Hepatocyte (in vitro differentiated cells): Measurements from ENCODE around the gene CCDC154.

Experiments
- EZH2 ChIP-seq: fragments of 200-600 bp; sonication (generic); IDR thresholded peaks from 2 replicates; pipeline ENCODE4 v1.6.1; 2016; ENCODE audit warnings: antibody characterized with exemption, mild to moderate bottlenecking, borderline replicate concordance
- EZH2phosphoT487 ChIP-seq: fragments of 200-600 bp; sonication (generic); IDR thresholded peaks from one replicate; pipeline ENCODE4 v1.6.1; 2018; ENCODE audit warnings: antibody characterized with exemption, mild to moderate bottlenecking, low read depth, moderate library complexity; ENCODE audit not compliant: unreplicated experiment, severe bottlenecking
- TF ChIP-seq, protein P1 (sequence below): fragments of 200-600 bp; sonication (generic); IDR thresholded peaks from 2 replicates; pipeline ENCODE4 v1.5.1; 2016; ENCODE audit warnings: antibody characterized with exemption, mild to moderate bottlenecking; ENCODE audit not compliant: poor library complexity

DNA sequence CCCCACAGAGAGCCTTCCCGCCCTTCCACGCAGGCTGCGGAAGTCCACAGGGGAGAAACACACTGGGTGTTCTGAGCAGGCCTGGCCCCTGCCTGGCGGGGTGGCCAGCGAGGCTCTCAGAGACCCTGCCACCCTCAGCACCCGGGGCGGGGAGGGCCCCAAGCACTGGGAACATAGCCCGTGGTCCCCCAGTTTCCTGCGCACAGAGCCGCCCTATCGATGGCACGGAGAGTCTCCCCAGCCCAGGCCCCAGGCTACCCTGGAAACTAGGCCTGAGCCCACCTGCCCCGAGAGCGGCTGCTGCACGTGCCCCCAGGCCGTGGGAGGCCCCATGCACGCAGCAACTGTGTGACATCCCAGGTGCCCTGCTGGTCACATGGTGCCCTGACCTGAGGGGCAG is 10.2 kb upstream of the CCDC154 start:
- TF ChIP-seq, protein P1, sequence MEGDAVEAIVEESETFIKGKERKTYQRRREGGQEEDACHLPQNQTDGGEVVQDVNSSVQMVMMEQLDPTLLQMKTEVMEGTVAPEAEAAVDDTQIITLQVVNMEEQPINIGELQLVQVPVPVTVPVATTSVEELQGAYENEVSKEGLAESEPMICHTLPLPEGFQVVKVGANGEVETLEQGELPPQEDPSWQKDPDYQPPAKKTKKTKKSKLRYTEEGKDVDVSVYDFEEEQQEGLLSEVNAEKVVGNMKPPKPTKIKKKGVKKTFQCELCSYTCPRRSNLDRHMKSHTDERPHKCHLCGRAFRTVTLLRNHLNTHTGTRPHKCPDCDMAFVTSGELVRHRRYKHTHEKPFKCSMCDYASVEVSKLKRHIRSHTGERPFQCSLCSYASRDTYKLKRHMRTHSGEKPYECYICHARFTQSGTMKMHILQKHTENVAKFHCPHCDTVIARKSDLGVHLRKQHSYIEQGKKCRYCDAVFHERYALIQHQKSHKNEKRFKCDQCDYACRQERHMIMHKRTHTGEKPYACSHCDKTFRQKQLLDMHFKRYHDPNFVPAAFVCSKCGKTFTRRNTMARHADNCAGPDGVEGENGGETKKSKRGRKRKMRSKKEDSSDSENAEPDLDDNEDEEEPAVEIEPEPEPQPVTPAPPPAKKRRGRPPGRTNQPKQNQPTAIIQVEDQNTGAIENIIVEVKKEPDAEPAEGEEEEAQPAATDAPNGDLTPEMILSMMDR: no peak
- no peak for TF ChIP-seq EZH2phosphoT487
- TF ChIP-seq EZH2: no peak
